Peyer's patch (tissue), 4 donors: ENCODE measurements around the gene NPFF.

Experiments
- POLR2A ChIP-seq, 2 donors: fragments of 450-650 bp; IDR thresholded peaks; one replicate each; pipeline ENCODE4 v1.5.1; 2017; ENCODE audit warnings: antibody characterized with exemption in 2 of 2, mild to moderate bottlenecking in 2 of 2, moderate library complexity in 2 of 2
- TF ChIP-seq, protein P1 (sequence below), 6 experiments: fragments of 450-650 bp in 4 of 6; fragments of 200-600 bp in 2 of 6; sonication (generic) in 1 of 6; IDR thresholded peaks; one replicate each; pipeline ENCODE4 v1.5.1; 2017 to 2019; ENCODE audit warnings: antibody characterized with exemption in 6 of 6, mild to moderate bottlenecking in 3 of 6, moderate library complexity in 1 of 6

DNA sequence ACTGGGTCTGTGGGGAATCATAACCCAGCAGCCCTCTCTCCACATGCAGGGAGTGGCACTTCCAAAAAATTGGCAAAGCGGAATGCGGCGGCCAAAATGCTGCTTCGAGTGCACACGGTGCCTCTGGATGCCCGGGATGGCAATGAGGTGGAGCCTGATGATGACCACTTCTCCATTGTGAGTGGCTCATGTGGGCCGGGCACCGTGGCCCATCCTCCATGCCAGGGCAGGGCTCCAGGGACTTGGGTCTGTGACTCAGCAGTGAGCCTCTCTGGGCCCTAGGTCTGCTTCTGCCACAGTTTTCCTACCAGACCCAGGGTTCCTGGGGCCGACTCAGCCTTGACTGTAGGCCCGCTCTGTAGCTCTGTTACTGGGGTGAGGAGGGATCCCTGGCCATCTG lies 2.2 kb downstream of the NPFF start:
- TF ChIP-seq, protein P1, sequence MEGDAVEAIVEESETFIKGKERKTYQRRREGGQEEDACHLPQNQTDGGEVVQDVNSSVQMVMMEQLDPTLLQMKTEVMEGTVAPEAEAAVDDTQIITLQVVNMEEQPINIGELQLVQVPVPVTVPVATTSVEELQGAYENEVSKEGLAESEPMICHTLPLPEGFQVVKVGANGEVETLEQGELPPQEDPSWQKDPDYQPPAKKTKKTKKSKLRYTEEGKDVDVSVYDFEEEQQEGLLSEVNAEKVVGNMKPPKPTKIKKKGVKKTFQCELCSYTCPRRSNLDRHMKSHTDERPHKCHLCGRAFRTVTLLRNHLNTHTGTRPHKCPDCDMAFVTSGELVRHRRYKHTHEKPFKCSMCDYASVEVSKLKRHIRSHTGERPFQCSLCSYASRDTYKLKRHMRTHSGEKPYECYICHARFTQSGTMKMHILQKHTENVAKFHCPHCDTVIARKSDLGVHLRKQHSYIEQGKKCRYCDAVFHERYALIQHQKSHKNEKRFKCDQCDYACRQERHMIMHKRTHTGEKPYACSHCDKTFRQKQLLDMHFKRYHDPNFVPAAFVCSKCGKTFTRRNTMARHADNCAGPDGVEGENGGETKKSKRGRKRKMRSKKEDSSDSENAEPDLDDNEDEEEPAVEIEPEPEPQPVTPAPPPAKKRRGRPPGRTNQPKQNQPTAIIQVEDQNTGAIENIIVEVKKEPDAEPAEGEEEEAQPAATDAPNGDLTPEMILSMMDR (IDR thresholded peaks at IDR 0.05) = no peak
- TF ChIP-seq POLR2A (IDR thresholded peaks at IDR 0.05) = no peak
